ENCODE data around the gene POLE3.

DNA sequence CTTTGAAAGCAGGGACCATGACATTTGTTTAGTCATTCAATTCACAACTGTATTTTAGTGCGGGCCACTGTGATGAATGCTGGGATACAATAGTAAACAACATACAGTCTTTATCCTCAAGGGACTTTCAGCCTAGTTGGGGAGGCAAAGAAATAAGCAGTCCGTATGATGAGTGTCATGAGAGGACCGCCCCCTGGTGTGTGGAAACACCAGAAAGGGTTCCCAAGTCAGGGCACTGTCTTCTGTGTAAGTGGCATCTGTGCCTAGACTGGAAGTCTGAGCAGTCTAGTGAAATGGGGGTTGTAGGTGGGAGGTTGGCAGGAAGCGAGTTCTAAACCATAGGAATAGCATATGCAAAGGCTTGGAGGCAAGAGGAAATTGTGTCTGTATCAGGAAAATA lies 6.9 kb upstream of the POLE3 start:
- TF ChIP-seq ETV6 (IDR thresholded peaks at IDR 0.05; ENCODE audit: borderline replicate concordance in 1 of 2, low read depth in 2 of 2, low read length in 1 of 2): no peak
- no peak for TF ChIP-seq ETV6 (CRISPR knock-in tag; IDR thresholded peaks at IDR 0.05; ENCODE audit: borderline replicate concordance)
- TF ChIP-seq POLR2A (conservative IDR thresholded peaks at IDR 0.05): no peak
- TF ChIP-seq, protein P1, sequence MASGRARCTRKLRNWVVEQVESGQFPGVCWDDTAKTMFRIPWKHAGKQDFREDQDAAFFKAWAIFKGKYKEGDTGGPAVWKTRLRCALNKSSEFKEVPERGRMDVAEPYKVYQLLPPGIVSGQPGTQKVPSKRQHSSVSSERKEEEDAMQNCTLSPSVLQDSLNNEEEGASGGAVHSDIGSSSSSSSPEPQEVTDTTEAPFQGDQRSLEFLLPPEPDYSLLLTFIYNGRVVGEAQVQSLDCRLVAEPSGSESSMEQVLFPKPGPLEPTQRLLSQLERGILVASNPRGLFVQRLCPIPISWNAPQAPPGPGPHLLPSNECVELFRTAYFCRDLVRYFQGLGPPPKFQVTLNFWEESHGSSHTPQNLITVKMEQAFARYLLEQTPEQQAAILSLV (tag; IDR thresholded peaks at IDR 0.05): no peak
